K562 (cell line): Measurements from ENCODE around the gene CMPK1. TPM values are rescaled to one million over a fixed set of nuclear protein-coding genes. Genes with fewer than 3 reads are reported as not detected.

Source experiments
- ARID1B ChIP-seq: fragments of 450-650 bp; IDR thresholded peaks from 2 replicates; pipeline ENCODE4 v1.6.1; 2016; ENCODE audit warnings: antibody characterized with exemption, mild to moderate bottlenecking, inconsistent platforms
- ATF3 ChIP-seq, 2 experiments: fragments of 450-650 bp in 1 of 2; sonication (generic) in 1 of 2; formaldehyde crosslinking in 1 of 2; IDR thresholded peaks in 1 of 2; conservative IDR thresholded peaks in 1 of 2; 2 replicates each; pipeline versions ENCODE4 v1.6.1 to v1.8.1; 2016 to 2023; ENCODE audit warnings: mild to moderate bottlenecking in 2 of 2, moderate library complexity in 2 of 2, inconsistent platforms in 1 of 2, missing genetic modification reagents in 1 of 2
- ATF7 ChIP-seq: fragments of 450-650 bp; IDR thresholded peaks from 2 replicates; pipeline ENCODE4 v1.7.1; 2014; ENCODE audit warnings: mild to moderate bottlenecking, moderate library complexity
- BRD9 ChIP-seq: fragments of 450-650 bp; IDR thresholded peaks from 2 replicates; pipeline ENCODE4 v1.6.1; 2018; ENCODE audit warnings: low read depth; ENCODE audit not compliant: partially characterized antibody
- CEBPB ChIP-seq: fragments of 450-650 bp; IDR thresholded peaks from 2 replicates; pipeline ENCODE4 v1.6.1; 2016; ENCODE audit warnings: missing genetic modification characterization, missing compliant biosample characterization
- EP300 ChIP-seq: IDR thresholded peaks from 2 replicates; pipeline ENCODE4 v1.6.1; 2012; ENCODE audit warnings: low read length, improper control_type of control experiment
- ETV5 ChIP-seq: sonication (generic); formaldehyde crosslinking; IDR thresholded peaks from 2 replicates; pipeline ENCODE4 v1.4.0; 2020; ENCODE audit warnings: low read depth, mild to moderate bottlenecking, missing genetic modification reagents
- FOXM1 ChIP-seq, 2 experiments: fragments of 450-650 bp in 1 of 2; sonication (generic) in 1 of 2; formaldehyde crosslinking in 1 of 2; IDR thresholded peaks; 2 replicates each; pipeline versions ENCODE4 v1.6.1 to v1.9.0; 2017 to 2022; ENCODE audit warnings: low read depth in 2 of 2, mild to moderate bottlenecking in 2 of 2, missing genetic modification reagents in 1 of 2, moderate library complexity in 1 of 2
- HES1 ChIP-seq: fragments of 450-650 bp; IDR thresholded peaks from 2 replicates; pipeline ENCODE4 v1.6.1; 2016; ENCODE audit warnings: low read depth, mild to moderate bottlenecking, moderate library complexity
- MEIS2 ChIP-seq: fragments of 450-650 bp; IDR thresholded peaks from 2 replicates; pipeline ENCODE4 v1.6.1; 2014; ENCODE audit warnings: mild to moderate bottlenecking; ENCODE audit not compliant: partially characterized antibody
- MXD1 ChIP-seq: fragments of 250-450 bp; sonication (Bioruptor Pico); IDR thresholded peaks from 2 replicates; pipeline ENCODE4 v1.8.0; 2021; ENCODE audit warnings: borderline replicate concordance, mild to moderate bottlenecking, moderate library complexity; ENCODE audit not compliant: poor library complexity, severe bottlenecking
- NR2F6 ChIP-seq: fragments of 450-650 bp; formaldehyde crosslinking; IDR thresholded peaks from 2 replicates; pipeline ENCODE4 v1.4.0; 2020; ENCODE audit warnings: mild to moderate bottlenecking
- POLR2AphosphoS5 ChIP-seq: IDR thresholded peaks from 2 replicates; pipeline ENCODE4 v1.6.1; 2011; ENCODE audit warnings: mild to moderate bottlenecking, low read depth, low read length, moderate library complexity; ENCODE audit not compliant: control insufficient read depth, insufficient read depth
- SOX6 ChIP-seq: fragments of 450-650 bp; IDR thresholded peaks from 2 replicates; pipeline ENCODE4 v1.6.1; 2014; ENCODE audit warnings: mild to moderate bottlenecking
- SREBF1 ChIP-seq: fragments of 150-350 bp; IDR thresholded peaks from 2 replicates; pipeline ENCODE4 v1.6.1; 2014; ENCODE audit warnings: antibody characterized with exemption, low read depth, low read length, borderline replicate concordance
- SUPT5H ChIP-seq: fragments of 450-650 bp; IDR thresholded peaks from 2 replicates; pipeline ENCODE4 v1.6.1; 2016
- TCF3 ChIP-seq: sonication (generic); formaldehyde crosslinking; IDR thresholded peaks from 2 replicates; pipeline ENCODE4 v1.4.0; 2020; ENCODE audit warnings: mild to moderate bottlenecking, missing genetic modification reagents
- TEAD4 ChIP-seq, 2 experiments: sonication (generic) in 1 of 2; formaldehyde crosslinking in 1 of 2; IDR thresholded peaks; 2 replicates each; pipeline versions ENCODE4 v1.6.1 to v1.8.0; 2012 to 2022; ENCODE audit warnings: borderline replicate concordance in 1 of 2, inconsistent platforms in 1 of 2, low read length in 1 of 2, mild to moderate bottlenecking in 1 of 2, missing genetic modification reagents in 1 of 2
- ZBTB17 ChIP-seq: fragments of 450-650 bp; formaldehyde crosslinking; IDR thresholded peaks from 2 replicates; pipeline ENCODE4 v1.4.0; 2020; ENCODE audit warnings: mild to moderate bottlenecking
- ZNF354B ChIP-seq: fragments of 250-450 bp; sonication (Bioruptor Pico); IDR thresholded peaks from 2 replicates; pipeline ENCODE4 v1.4.0; 2020
- polyA plus RNA-seq, 8 experiments: library from polyadenylated mRNA; depleted of rRNA in 4 of 8; stranded (reverse) in 5 of 8; unstranded in 3 of 8; fragments of >200 nt; fragmentation: Nextera tagmentation in 2 of 8; fragmentation: Illumina TruSeq in 1 of 8; extraction: Ambion mirVana in 2 of 8; extraction: Trizol in 1 of 8; gene quantifications; 2 replicates each; pipeline versions ENCODE4 v1.2.1 to v1.2.3, GENCODE V29; 2011 to 2014; ENCODE audit warnings: inconsistent platforms in 1 of 8, missing spikeins in 1 of 8
- total RNA-seq, 7 experiments: library from RNA; depleted of rRNA in 6 of 7; stranded (reverse); fragments of >200 nt in 6 of 7; fragmentation: Illumina TruSeq in 2 of 7; extraction: Trizol in 2 of 7; gene quantifications; 2 replicates each; pipeline versions ENCODE4 v1.2.1 to v1.2.3, GENCODE V29; 2011 to 2021; ENCODE audit warnings: low replicate concordance in 1 of 7
- TF ChIP-seq, protein P1 (sequence below), 2 experiments: fragments of 450-650 bp; conservative IDR thresholded peaks; 2 replicates each; pipeline ENCODE4 v1.6.1; 2017; ENCODE audit warnings: mild to moderate bottlenecking in 2 of 2, moderate library complexity in 2 of 2

Gene CMPK1
- total and polyA plus RNA-seq, 9 of the 15 experiments (the other 6 are each of a cell fraction or from before 2014, with no cell fraction given) = 54.5 to 197 (median 116) TPM

DNA sequence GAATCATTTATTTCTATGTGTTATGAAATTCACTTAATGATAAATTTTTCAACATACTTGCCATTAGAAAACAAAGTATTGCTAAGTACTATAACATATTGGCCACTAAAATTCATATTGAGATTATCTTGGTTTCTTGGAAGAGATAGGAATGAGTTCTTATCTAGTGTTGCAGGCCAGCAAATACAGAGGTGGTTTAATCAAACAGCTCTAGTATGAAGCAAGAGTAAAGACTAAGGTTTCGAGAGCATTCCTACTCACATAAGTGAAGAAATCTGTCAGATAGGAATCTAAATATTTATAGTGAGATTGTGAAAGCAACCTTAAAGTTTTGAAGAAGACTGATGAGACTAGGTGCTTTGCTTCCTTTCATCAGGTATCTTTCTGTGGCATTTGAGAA is 44.6 kb downstream of the CMPK1 start (continued):
- TF ChIP-seq SUPT5H = no peak
- no peak for TF ChIP-seq ZNF354B
- peak; percentile 47 for TF ChIP-seq MEIS2
- TF ChIP-seq ZBTB17 (CRISPR knock-in tag) = no peak
- TF ChIP-seq BRD9 = no peak
- TF ChIP-seq TEAD4 (IDR thresholded peaks at IDR 0.05; ENCODE audit: low read length) = peak; percentile 68; the same call in 1 of the 2 replicates
- TF ChIP-seq TEAD4 (CRISPR knock-in tag; IDR thresholded peaks at IDR 0.05; ENCODE audit: borderline replicate concordance) = no peak
- no peak for TF ChIP-seq ATF7
- peak; percentile 16; the same call in 1 of the 2 replicates for TF ChIP-seq TCF3 (CRISPR knock-in tag)
- TF ChIP-seq FOXM1 (IDR thresholded peaks at IDR 0.05; ENCODE audit: low read depth) = 0 out of 2 replicates have a peak, but pooled peaks have one; percentile 15
- TF ChIP-seq FOXM1 (CRISPR knock-in tag; IDR thresholded peaks at IDR 0.05; ENCODE audit: low read depth) = no peak
- no peak for TF ChIP-seq MXD1 (CRISPR knock-in tag)
- no peak for TF ChIP-seq SREBF1
- TF ChIP-seq, protein P1, sequence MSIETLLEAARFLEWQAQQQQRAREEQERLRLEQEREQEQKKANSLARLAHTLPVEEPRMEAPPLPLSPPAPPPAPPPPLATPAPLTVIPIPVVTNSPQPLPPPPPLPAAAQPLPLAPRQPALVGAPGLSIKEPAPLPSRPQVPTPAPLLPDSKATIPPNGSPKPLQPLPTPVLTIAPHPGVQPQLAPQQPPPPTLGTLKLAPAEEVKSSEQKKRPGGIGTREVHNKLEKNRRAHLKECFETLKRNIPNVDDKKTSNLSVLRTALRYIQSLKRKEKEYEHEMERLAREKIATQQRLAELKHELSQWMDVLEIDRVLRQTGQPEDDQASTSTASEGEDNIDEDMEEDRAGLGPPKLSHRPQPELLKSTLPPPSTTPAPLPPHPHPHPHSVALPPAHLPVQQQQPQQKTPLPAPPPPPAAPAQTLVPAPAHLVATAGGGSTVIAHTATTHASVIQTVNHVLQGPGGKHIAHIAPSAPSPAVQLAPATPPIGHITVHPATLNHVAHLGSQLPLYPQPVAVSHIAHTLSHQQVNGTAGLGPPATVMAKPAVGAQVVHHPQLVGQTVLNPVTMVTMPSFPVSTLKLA (conservative IDR thresholded peaks at IDR 0.05) = 0 out of 4 replicates have a peak, but pooled peaks of 1 of the 2 experiments have one; percentile 25
- TF ChIP-seq POLR2AphosphoS5 = no peak
- peak; percentile 78 for TF ChIP-seq ARID1B
- TF ChIP-seq ETV5 (CRISPR knock-in tag) = no peak
- peak; percentile 53; the same call in 1 of the 2 replicates for TF ChIP-seq EP300
- TF ChIP-seq NR2F6 (CRISPR knock-in tag) = no peak
- TF ChIP-seq CEBPB (tag) = peak; percentile 90
- TF ChIP-seq SOX6 = peak; percentile 58; the same call in 1 of the 2 replicates
- peak; percentile 45; the same call in 1 of the 2 replicates for TF ChIP-seq HES1
- no peak for TF ChIP-seq ATF3 (IDR thresholded peaks at IDR 0.05)
- TF ChIP-seq ATF3 (CRISPR knock-in tag; conservative IDR thresholded peaks at IDR 0.05) = no peak
